Immature natural killer cell (primary cell): ENCODE measurements around the gene RYR1. TPM values are rescaled to one million over a fixed set of nuclear protein-coding genes. Genes with fewer than 3 reads are reported as not detected.

Source experiments
- polyA plus RNA-seq, 3 donors: library from polyadenylated mRNA; unstranded; fragments of 300-500 nt; fragmentation: Illumina TruSeq; gene quantifications; one replicate each; pipeline ENCODE4 v1.2.3, GENCODE V29; 2021

The RYR1 gene
- polyA plus RNA-seq, 3 donors from 2014 or later, result 0.04 TPM; not detected in 2

Other genes starting within 250 kb of the RYR1 start
- not detected for gene DPF1, start 209.5 kb upstream of the RYR1 start, polyA plus RNA-seq
- gene PPP1R14A, start 177.3 kb upstream of the RYR1 start, polyA plus RNA-seq, result 1 to 10 TPM in 2 of 3 donors, under 1 TPM in 1; 0.72 to 5.7 (median 1.9) TPM
- 10 to 100 TPM in 2 of 3 donors, 1 to 10 TPM in 1; 4.3 to 29.1 (median 22.4) TPM for gene SPINT2, start 169.1 kb upstream of the RYR1 start, polyA plus RNA-seq
- 1 to 10 TPM in 1 of 3 donors, not detected in 2; 2.8 TPM for gene C19orf33, start 129.4 kb upstream of the RYR1 start, polyA plus RNA-seq
- 10 to 100 TPM; 47.7 to 82.5 (median 54.9) TPM for gene YIF1B, start 117.7 kb upstream of the RYR1 start, polyA plus RNA-seq
- gene KCNK6, start 113.8 kb upstream of the RYR1 start, polyA plus RNA-seq, result 1 to 10 TPM in 2 of 3 donors, under 1 TPM in 1; 0.93 to 1.2 (median 1.0) TPM
- 10 to 100 TPM in 2 of 3 donors, 1 to 10 TPM in 1; 5.3 to 14.0 (median 11.6) TPM for gene CATSPERG, start 97.9 kb upstream of the RYR1 start, polyA plus RNA-seq
- gene PSMD8, start 59.1 kb upstream of the RYR1 start, polyA plus RNA-seq, result 100 to 1,000 TPM; 210 to 298 (median 236) TPM
- gene GGN, start 45.7 kb upstream of the RYR1 start, polyA plus RNA-seq, result not detected
- not detected for gene SPRED3, start 45.0 kb upstream of the RYR1 start, polyA plus RNA-seq
- 10 to 100 TPM; 15.7 to 29.9 (median 18.5) TPM for gene FAM98C, start 30.6 kb upstream of the RYR1 start, polyA plus RNA-seq
- under 1 TPM in 2 of 3 donors, not detected in 1; 0.20 to 0.78 TPM for gene RASGRP4, start 7.5 kb upstream of the RYR1 start, polyA plus RNA-seq
- 10 to 100 TPM; 52.1 to 98.1 (median 67.0) TPM for gene MAP4K1, start 184.3 kb downstream of the RYR1 start, polyA plus RNA-seq
- gene EIF3K, start 185.5 kb downstream of the RYR1 start, polyA plus RNA-seq, result 100 to 1,000 TPM; 338 to 456 (median 383) TPM
- 10 to 100 TPM in 2 of 3 donors, 1 to 10 TPM in 1; 8.5 to 68.3 (median 17.4) TPM for gene ACTN4, start 214.0 kb downstream of the RYR1 start, polyA plus RNA-seq